ENCODE data around the gene AP5Z1. TPM values are rescaled to one million over a fixed set of nuclear protein-coding genes. Genes with fewer than 3 reads are reported as not detected.
"Not testable (repeated sequence)": the region's sequence is repeated elsewhere in the genome, so short reads cannot be mapped to it uniquely, and the experiment has no call there.

The AP5Z1 gene
- total RNA-seq, 2 experiments from 2014 or later, result 32.8 to 35.0 TPM

DNA sequence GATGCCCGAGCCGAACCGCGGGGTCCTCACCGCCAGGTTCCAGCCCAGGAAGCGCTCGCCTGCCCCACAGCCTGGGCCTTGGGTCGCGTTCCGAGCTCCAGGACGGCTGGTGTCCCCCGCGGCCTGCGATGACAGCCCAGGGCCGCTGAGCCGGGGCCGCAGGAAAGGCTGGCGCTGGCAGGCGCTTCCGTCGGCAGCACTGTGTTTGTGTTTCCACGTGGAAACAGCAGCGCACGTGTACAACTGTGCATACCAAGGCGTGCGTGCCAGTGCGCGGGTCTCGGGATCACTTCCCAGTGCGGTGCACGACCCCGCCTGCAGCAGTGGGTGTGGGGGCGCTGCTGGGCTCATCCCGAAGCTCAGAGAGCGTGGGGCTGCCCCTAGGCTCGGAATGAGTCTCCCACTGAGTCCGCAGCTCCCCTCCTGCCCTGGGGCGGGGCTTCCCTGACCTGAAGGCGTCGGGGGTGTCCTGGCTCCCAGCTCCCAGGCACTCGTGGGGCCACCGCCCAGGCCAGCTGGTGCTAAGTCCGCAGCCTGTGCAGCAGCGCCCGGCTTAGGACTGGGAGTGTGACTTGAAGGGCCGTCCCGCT, 17.2 kb downstream of the AP5Z1 start:
- TF ChIP-seq, protein P1, sequence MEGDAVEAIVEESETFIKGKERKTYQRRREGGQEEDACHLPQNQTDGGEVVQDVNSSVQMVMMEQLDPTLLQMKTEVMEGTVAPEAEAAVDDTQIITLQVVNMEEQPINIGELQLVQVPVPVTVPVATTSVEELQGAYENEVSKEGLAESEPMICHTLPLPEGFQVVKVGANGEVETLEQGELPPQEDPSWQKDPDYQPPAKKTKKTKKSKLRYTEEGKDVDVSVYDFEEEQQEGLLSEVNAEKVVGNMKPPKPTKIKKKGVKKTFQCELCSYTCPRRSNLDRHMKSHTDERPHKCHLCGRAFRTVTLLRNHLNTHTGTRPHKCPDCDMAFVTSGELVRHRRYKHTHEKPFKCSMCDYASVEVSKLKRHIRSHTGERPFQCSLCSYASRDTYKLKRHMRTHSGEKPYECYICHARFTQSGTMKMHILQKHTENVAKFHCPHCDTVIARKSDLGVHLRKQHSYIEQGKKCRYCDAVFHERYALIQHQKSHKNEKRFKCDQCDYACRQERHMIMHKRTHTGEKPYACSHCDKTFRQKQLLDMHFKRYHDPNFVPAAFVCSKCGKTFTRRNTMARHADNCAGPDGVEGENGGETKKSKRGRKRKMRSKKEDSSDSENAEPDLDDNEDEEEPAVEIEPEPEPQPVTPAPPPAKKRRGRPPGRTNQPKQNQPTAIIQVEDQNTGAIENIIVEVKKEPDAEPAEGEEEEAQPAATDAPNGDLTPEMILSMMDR (conservative IDR thresholded peaks at IDR 0.05; ENCODE audit: low read length), result no peak
- TF ChIP-seq EZH2phosphoT487 (IDR thresholded peaks at IDR 0.05; ENCODE audit: borderline replicate concordance, low read depth, low read length), result no peak
- Histone ChIP-seq H3K4me3 (ENCODE audit: low read depth, low read length, poor library complexity, severe bottlenecking) (no peak overlapping the region), H3K4me2 (ENCODE audit: low read length) (no peak overlapping the region), H3K79me2 (ENCODE audit: insufficient read depth, low read depth, low read length) (no peaks in the 10 kb centered on the region), H3K27ac (ENCODE audit: low read depth, low read length, poor library complexity, severe bottlenecking) (no peak overlapping the region), H4K20me1 (ENCODE audit: insufficient read depth, low read length) (no peaks in the 10 kb centered on the region), H3K36me3 (ENCODE audit: insufficient read depth, low read length) (peaks cover 17% of the 10 kb centered on the region), H3K9me3 (ENCODE audit: low read length) (no peaks in the 10 kb centered on the region), H2AFZ (ENCODE audit: low read length) (no peak overlapping the region), H3K4me1 (ENCODE audit: insufficient read depth, low read length, poor library complexity, severe bottlenecking) (no peaks in the 10 kb centered on the region), H3K9me2 (ENCODE audit: insufficient read depth, low read length) (no peaks in the 10 kb centered on the region)
- CTCF ChIA-PET (ENCODE audit: unreplicated experiment), result interaction anchor here (0.5 kb wide), 1 partner anchor 181 kb away, joined by 11 read pairs; no protein-coding TSS in a partner anchor
- POLR2A ChIA-PET, result interaction anchor here (0.6 kb wide), 1 partner anchor 9 kb away, joined by 3 read pairs; no protein-coding TSS in a partner anchor
- intact Hi-C loops (cut with micrococcal nuclease; ENCODE audit: unreplicated experiment), result no loop called here
- no peak for DNase-seq (ENCODE audit: low spot score)
- no TSS peak for BruUV-seq (replicated peaks)

DNA sequence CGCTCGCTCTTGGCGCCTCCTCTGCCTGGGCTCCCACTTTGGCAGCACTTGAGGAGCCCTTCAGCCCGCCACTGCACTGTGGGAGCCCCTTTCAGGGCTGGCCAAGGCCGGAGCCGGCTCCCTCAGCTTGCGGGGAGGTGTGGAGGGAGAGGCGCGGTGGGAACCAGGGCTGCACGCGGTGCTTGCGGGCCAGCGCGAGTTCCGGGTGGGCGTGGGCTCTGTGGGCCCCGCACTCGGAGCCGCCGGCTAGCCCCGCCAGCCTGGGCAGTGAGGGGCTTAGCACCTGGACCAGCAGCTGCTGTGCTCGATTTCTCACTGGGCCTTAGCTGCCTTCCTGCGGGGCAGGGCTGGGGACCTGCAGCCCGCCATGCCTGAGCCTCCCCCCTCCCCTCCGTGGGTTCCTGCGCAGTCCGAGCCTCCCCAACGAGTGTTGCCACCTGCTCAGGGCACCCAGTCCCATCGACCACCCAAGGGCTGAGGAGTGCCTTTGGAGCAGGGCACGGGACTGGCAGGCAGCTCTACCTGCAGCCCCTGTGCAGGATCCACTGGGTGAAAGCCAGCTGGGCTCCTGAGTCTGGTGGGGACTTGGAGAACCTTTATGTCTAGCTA, 18.1 kb downstream of the AP5Z1 start:
- DNase-seq (ENCODE audit: low spot score); intact Hi-C loops (cut with micrococcal nuclease; ENCODE audit: unreplicated experiment); H4K20me1 ChIP-seq (ENCODE audit: insufficient read depth, low read length); H3K4me1 ChIP-seq (ENCODE audit: insufficient read depth, low read length, poor library complexity, severe bottlenecking); H3K27ac ChIP-seq (ENCODE audit: low read depth, low read length, poor library complexity, severe bottlenecking); BruUV-seq (replicated peaks); H3K4me3 ChIP-seq (ENCODE audit: low read depth, low read length, poor library complexity, severe bottlenecking); H3K79me2 ChIP-seq (ENCODE audit: insufficient read depth, low read depth, low read length); H3K9me2 ChIP-seq (ENCODE audit: insufficient read depth, low read length); H2AFZ ChIP-seq (ENCODE audit: low read length); H3K4me2 ChIP-seq (ENCODE audit: low read length); H3K9me3 ChIP-seq (ENCODE audit: low read length): not testable (repeated sequence)
- ChIA-PET CTCF (ENCODE audit: unreplicated experiment) (interaction anchor here (0.5 kb wide), 1 partner anchor 180 kb away, joined by 11 read pairs; no protein-coding TSS in a partner anchor), POLR2A (interaction anchor here (0.5 kb wide), 1 partner anchor 44 kb away, joined by 4 read pairs; no protein-coding TSS in a partner anchor)
- peaks cover 17% of the 10 kb centered on the region for H3K36me3 ChIP-seq (ENCODE audit: insufficient read depth, low read length)

GRCh38 chr7:4794171-4794570, 18.7 kb downstream of the AP5Z1 start:
- intact Hi-C loops (cut with micrococcal nuclease; ENCODE audit: unreplicated experiment); BruUV-seq (replicated peaks); H3K4me3 ChIP-seq (ENCODE audit: low read depth, low read length, poor library complexity, severe bottlenecking); H4K20me1 ChIP-seq (ENCODE audit: insufficient read depth, low read length); H3K27ac ChIP-seq (ENCODE audit: low read depth, low read length, poor library complexity, severe bottlenecking); DNase-seq (ENCODE audit: low spot score); CTCF ChIA-PET (ENCODE audit: unreplicated experiment); H3K9me2 ChIP-seq (ENCODE audit: insufficient read depth, low read length); H3K9me3 ChIP-seq (ENCODE audit: low read length); H3K4me1 ChIP-seq (ENCODE audit: insufficient read depth, low read length, poor library complexity, severe bottlenecking); H3K79me2 ChIP-seq (ENCODE audit: insufficient read depth, low read depth, low read length); H2AFZ ChIP-seq (ENCODE audit: low read length); H3K4me2 ChIP-seq (ENCODE audit: low read length): not testable (repeated sequence)
- H3K36me3 ChIP-seq (ENCODE audit: insufficient read depth, low read length), result peaks cover 17% of the 10 kb centered on the region
- POLR2A ChIA-PET, result interaction anchor here (0.5 kb wide), 1 partner anchor 45 kb away, joined by 4 read pairs; no protein-coding TSS in a partner anchor
